GM18873 (cell line): ENCODE results near the gene PPM1E.

Source experiments
- ATAC-seq: cut with Tn5 transposase; IDR thresholded peaks from one replicate; pipeline ENCODE4 v1.9.1; 2021; ENCODE audit warnings: mild to moderate bottlenecking, moderate library complexity, moderate number of reproducible peaks; ENCODE audit not compliant: unreplicated experiment, low FRiP score

The PPM1E gene

GRCh38 chr17:59026176-59026939 is 270.7 kb downstream of the PPM1E start:
- ATAC-seq, result no peak

DNA sequence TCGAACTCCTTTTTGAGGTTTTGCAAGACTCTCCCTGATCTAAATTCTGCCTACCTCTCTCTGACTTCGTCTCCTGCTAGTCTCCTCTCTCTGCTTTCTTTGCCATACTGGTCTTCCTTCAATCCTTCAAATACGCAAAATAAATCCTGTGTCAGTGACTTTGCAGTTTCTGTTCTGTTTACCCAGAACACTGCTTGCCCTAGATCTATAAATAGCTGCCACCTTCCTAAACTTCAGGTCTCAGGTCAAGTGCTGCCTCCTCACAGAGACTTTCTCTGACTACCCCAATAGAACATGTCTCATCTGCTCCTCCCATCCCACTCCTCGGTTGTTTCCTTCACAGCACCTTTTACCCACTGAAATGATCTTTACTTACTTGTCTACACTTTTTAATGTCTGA is 272.1 kb downstream of the PPM1E start:
- ATAC-seq, result no peak

GRCh38 chr17:59028328-59028727 is 272.7 kb downstream of the PPM1E start:
- no peak for ATAC-seq

DNA sequence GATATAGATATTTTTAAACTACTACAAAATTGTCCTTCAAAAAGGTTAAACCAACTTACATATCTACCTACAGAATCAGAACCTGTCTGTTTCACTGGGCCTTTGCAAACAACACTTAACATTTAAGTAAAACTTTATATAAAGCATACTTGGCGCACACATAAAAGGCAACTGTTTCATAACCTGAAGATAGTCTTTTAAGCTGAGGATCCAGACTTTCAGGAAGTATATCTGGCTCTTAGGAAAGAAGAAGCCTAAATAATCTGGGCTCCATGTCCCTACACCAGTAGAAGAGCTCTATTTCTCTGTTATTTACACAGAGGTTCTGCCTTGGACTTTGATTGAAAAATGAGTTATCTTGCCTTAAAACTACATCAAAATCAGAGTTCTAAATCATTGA is 275.2 kb downstream of the PPM1E start:
- no peak for ATAC-seq
